ENCODE results near the gene A4GALT. TPM values are rescaled to one million over a fixed set of nuclear protein-coding genes. Genes with fewer than 3 reads are reported as not detected.

Gene A4GALT
- total RNA-seq, 6 donors from 2014 or later = 7.7 to 30.0 (median 16.1) TPM

DNA sequence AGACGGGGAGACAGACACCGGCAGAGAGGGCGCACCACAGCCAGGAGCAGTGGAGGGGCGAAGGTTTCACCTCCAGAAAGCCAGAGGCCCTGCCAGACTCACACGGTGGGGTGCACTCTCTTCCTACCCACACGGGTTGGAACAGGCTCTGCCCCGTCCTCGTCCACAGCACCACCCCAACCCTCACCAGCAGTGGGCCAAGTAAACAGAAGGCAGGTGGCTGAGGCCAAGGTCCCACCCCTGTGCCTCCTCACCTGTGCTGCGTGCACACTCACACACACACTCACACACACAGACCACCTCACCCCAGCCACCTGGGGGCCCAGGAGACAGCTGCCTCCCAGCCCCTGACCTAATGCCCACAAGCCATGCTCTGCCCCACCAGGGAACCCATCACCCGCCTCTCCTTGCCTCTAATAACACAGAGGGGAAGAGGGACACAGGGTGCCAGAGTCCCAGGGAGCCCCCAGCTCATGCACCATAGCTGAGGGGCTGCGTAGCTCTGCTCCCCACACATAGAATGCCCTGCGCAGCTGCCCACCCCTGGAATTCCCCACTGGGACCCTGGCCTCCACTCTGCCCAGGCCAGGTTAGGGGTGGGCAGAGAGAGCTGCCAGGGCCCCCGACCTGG is 74.6 kb downstream of the A4GALT start:
- Histone ChIP-seq H3K27ac (peak overlapping the region; percentile 81 to 95 (median 90)), H3K9me3 (no peaks in the 10 kb centered on the region), H3K4me1 (peaks cover 66 to 81% (median 75%) of the 10 kb centered on the region in 4 donors), H3K27me3 (no peaks in the 10 kb centered on the region), H3K4me3 (peak overlapping the region in 2 of 4 donors; percentile 29 to 34), H3K36me3 (no peaks in the 10 kb centered on the region)
- peak; percentile 59 to 70 for DNase-seq
- peak in 1 of 2 donors; percentile 2 for ATAC-seq (ENCODE audit: low FRiP score in 2 of 2)
- WGBS, 2 donors = 59 to 93% methylated on average over 2 to 13 of the region's 13 CpGs
- TF ChIP-seq POLR2A (IDR thresholded peaks at IDR 0.05) = no peak
- TF ChIP-seq, protein P1, sequence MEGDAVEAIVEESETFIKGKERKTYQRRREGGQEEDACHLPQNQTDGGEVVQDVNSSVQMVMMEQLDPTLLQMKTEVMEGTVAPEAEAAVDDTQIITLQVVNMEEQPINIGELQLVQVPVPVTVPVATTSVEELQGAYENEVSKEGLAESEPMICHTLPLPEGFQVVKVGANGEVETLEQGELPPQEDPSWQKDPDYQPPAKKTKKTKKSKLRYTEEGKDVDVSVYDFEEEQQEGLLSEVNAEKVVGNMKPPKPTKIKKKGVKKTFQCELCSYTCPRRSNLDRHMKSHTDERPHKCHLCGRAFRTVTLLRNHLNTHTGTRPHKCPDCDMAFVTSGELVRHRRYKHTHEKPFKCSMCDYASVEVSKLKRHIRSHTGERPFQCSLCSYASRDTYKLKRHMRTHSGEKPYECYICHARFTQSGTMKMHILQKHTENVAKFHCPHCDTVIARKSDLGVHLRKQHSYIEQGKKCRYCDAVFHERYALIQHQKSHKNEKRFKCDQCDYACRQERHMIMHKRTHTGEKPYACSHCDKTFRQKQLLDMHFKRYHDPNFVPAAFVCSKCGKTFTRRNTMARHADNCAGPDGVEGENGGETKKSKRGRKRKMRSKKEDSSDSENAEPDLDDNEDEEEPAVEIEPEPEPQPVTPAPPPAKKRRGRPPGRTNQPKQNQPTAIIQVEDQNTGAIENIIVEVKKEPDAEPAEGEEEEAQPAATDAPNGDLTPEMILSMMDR (IDR thresholded peaks at IDR 0.05) = peak in 1 of 6 experiments; percentile 6

DNA sequence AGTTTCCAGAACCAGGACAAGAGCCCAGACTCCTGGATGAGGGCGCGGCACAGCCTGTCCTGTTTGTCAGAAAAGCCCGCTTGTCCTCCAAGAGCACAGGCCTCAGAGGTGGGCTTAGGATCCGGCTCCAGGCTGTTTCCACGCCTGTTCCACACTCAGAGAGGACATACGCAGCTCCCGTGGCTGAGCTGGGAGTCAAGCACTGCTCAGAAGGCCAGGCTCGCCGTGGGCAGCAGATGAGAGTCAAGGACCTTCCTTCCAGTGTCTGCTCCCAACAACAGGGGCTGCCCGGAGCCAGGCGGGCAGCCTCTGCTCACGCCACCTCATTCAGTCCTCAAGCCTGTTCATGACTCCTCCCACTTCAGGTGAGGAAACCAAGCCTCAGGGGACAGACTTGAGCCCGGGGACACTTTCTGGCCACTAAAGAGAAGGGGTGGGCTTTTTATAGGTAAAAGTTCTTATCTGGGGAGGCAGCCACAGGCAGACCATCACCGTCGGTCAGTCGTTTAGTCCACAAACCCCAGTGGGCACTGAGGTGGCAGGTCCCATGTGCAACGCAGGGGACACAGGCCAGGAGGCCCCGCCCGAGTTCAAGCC is 75.2 kb downstream of the A4GALT start:
- DNase-seq = peak; percentile 66 to 75
- TF ChIP-seq, protein P1 (IDR thresholded peaks at IDR 0.05) = no peak
- TF ChIP-seq EP300 (IDR thresholded peaks at IDR 0.05) = no peak
- TF ChIP-seq POLR2A (IDR thresholded peaks at IDR 0.05) = peak in 1 of 4 donors; percentile 31
- TF ChIP-seq POLR2AphosphoS5 (IDR thresholded peaks at IDR 0.05) = peak in 1 of 2 donors; percentile 45
- H3K9me3 ChIP-seq = no peaks in the 10 kb centered on the region
- H3K27me3 ChIP-seq = no peaks in the 10 kb centered on the region
- H3K4me1 ChIP-seq = peaks cover 66 to 81% (median 75%) of the 10 kb centered on the region in 4 donors
- peak; percentile 4 to 11 for ATAC-seq (ENCODE audit: low FRiP score in 2 of 2)
- 46 to 84% methylated on average over 9 to 19 of the region's 19 CpGs for WGBS, 2 donors
- no peaks in the 10 kb centered on the region for H3K36me3 ChIP-seq
- peak overlapping the region; percentile 81 to 95 (median 90) for H3K27ac ChIP-seq
- peak overlapping the region in 3 of 4 donors; percentile 8 to 34 (median 29) for H3K4me3 ChIP-seq

DNA sequence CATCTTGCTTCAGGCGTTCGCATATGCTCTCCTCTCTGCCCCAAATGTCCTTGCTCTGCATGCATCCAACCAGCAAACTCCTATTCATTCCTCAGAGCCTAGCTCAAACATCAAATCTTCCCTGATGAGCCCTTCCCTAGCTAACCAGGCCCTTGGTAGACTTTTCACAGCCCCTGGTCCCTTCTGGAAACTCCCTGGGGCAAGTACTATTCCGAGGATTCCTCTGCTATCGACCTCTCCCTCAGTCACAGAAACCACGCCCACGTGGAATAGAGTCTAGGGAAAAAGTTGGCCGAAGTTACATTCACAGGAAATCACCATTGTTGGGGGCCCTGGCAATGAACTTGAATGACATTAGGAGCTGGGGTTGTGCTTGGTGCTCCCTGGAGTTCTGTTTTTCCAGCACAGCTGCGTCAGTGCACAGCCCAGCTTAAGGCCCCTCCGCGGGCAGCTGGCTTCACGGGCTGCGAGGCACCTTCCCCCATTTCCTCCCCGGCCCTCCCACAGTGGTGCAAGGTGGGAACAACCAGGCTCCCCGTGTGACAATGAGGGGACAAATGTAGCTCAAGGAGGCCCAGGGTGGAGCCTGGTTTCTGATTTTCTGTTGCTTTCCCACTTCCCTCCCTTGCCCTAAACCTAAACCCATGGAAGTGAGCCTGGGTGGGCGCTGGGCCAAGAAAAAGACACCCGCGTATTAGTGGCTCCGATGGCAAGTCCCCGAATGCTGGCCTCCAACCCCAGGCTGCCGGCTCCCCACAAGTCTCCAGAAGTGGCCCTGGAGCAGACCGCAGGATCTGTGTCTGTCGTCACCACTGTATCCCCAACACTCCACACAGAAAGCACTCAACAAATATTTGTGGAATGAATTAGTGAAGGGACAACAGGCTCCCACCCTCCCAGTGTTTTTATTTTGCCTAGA is 76.0 kb downstream of the A4GALT start:
- 16 to 26% methylated on average over 11 to 22 of the region's 22 CpGs for WGBS, 2 donors
- TF ChIP-seq, protein P1 (IDR thresholded peaks at IDR 0.05) = no peak
- peak in 1 of 2 donors; percentile 7 for TF ChIP-seq POLR2AphosphoS5 (IDR thresholded peaks at IDR 0.05)
- DNase-seq (peak; percentile 54 to 61), ATAC-seq (ENCODE audit: low FRiP score in 2 of 2) (peak in 1 of 2 donors; percentile 0)
- Histone ChIP-seq H3K4me3 (peak overlapping the region in 3 of 4 donors; percentile 8 to 34 (median 29)), H3K4me1 (peaks cover 65 to 79% (median 74%) of the 10 kb centered on the region in 4 donors), H3K27me3 (no peaks in the 10 kb centered on the region), H3K27ac (peak overlapping the region; percentile 81 to 95 (median 90)), H3K9me3 (no peaks in the 10 kb centered on the region), H3K36me3 (no peaks in the 10 kb centered on the region)

DNA sequence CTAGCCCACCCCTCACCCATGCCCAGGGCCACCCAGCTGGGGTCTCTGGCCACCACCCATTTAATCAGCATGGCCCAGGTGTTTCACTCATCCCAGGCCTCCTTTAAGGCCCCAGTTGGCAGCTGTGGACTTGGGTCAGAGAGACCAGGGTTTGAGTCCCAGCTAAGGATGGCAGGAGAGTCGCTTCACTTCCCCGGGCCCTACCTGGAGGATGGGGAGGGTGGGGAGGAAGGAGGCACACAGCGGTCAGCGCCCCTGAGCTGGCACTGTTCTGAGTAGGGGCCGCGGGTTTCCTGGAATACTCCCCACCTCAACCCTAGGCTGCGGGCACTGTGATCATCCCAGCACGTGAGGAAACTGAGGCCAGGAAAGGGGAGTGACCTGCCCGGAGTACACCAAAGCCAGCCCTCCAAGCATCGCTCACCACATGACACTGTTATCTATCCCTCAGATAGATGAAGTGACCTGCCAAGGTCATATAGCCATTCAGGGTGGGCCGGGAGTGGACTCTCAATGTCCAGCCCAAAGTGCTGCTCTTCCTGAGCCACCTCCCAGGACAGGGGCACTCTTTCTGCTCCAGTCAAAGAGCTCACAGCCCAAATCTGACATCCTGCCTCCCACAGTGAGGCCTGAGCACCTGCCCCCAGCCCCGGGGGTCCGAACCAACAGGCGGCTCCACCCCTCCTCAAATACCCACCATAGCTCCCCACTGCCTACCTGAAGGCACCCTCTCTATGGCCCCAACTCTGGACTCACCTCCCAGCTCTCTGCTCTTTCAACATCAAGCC is 76.8 kb downstream of the A4GALT start:
- TF ChIP-seq, protein P1 (IDR thresholded peaks at IDR 0.05) = no peak
- TF ChIP-seq POLR2AphosphoS5 (IDR thresholded peaks at IDR 0.05) (no peak), POLR2A (IDR thresholded peaks at IDR 0.05) (no peak), EP300 (IDR thresholded peaks at IDR 0.05) (no peak)

More for the DNA sequence above, 76.8 kb downstream of the A4GALT start:
- DNase-seq (no peak), ATAC-seq (ENCODE audit: low FRiP score in 2 of 2) (no peak)
- Histone ChIP-seq H3K9me3 (no peaks in the 10 kb centered on the region), H3K36me3 (no peaks in the 10 kb centered on the region), H3K27ac (peak overlapping the region; percentile 81 to 95 (median 90)), H3K27me3 (no peaks in the 10 kb centered on the region), H3K4me1 (peaks cover 62 to 79% (median 73%) of the 10 kb centered on the region in 4 donors), H3K4me3 (no peak overlapping the region)
- 90 to 94% methylated on average over 13 to 14 of the region's 14 CpGs for WGBS, 2 donors
